ENCODE data around the gene MPPE1.
"Not testable (repeated sequence)": the region's sequence is repeated elsewhere in the genome, so short reads cannot be mapped to it uniquely, and the experiment has no call there.

Gene MPPE1

DNA sequence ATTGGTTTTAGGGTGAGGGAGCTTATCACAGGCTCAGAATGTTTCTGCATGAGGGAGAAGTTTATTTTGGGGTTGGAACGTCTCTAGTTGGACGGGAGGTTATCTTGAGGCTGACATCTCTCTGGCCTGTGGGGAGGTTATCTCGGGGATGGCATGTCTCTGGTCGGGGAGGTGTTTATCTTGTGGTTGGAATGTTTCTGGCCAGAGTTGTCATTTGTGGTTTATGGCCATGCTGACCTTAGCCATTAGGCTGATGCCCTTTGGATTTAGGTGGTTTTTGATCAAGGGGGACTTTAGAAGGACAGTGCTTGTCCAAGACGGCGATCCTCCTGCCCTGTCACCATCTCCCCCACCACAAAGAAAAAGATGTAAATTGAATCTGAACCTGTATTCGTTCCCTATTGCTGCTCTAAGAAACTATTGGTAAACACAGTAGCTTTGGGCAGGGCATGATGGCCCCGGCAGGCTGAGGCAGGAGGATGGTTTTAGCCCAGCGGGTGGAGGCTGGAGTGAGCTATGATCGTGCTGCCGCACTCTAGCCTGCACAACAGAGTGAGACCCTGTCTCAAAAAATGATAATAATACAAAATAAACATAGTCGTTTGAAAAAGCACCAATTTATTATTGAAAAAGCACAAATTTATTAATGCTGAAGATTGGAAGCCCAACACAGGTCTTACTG, 17.8 kb upstream of the MPPE1 start:
- no peak for DNase-seq (ENCODE audit: low read depth in 3 of 3, low spot score in 1 of 3)

GRCh38 chr18:11923450-11923849, 15.3 kb upstream of the MPPE1 start:
- no peak for DNase-seq (ENCODE audit: low read depth in 3 of 3, low spot score in 1 of 3)

DNA sequence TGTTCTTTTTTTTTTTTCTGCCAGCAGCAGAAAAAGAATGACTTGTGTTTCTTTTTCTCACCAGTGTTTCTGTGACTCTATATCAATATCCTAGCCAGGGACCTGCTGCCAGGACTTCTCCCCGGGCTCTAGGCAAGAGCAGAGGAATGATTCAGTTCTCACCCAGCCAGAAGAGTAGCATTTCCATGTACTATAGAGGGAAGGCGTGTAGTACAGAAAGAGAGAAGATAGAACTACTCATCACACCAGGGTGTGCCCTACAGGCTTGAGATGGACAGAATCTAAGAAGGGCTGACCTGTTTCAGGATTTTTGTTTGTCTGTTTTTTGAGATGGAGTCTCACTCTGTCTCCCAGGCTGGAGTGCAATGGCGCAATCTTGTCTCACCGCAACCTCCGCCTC, 11.4 kb upstream of the MPPE1 start:
- DNase-seq (ENCODE audit: low read depth in 3 of 3, low spot score in 1 of 3), result not testable (repeated sequence)

DNA sequence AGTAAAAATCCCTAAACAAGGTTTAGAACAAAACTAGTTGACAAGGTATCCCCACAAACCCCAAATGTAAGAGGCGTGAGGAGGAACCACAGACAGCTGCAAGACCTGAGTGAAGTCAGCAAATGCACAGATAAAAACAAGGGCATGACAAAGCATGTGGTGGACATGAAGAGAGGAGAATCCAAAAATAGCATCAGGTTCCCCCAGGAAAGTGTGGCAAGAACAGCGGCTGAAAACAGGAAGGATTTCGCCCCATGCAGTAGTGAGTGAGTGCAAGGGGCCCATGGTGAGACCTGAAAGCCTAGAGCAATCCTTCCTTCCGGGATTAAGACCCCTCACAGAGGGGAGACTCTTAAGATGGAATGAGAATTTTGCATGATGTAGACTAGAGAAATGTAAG, 8.8 kb upstream of the MPPE1 start:
- not testable (repeated sequence) for DNase-seq (ENCODE audit: low read depth in 3 of 3, low spot score in 1 of 3)

- DNase-seq (ENCODE audit: low read depth in 3 of 3, low spot score in 1 of 3), result no peak
Observed at GRCh38 chr18:11909591-11910026, 1.5 kb upstream of the MPPE1 start.

- no peak for DNase-seq (ENCODE audit: low read depth in 3 of 3, low spot score in 1 of 3)
Observed at GRCh38 chr18:11909061-11909455, 941 bp upstream of the MPPE1 start.

- no peak for DNase-seq (ENCODE audit: low read depth in 3 of 3, low spot score in 1 of 3)
Observed at GRCh38 chr18:11906926-11907874, 917 bp downstream of the MPPE1 start.

DNA sequence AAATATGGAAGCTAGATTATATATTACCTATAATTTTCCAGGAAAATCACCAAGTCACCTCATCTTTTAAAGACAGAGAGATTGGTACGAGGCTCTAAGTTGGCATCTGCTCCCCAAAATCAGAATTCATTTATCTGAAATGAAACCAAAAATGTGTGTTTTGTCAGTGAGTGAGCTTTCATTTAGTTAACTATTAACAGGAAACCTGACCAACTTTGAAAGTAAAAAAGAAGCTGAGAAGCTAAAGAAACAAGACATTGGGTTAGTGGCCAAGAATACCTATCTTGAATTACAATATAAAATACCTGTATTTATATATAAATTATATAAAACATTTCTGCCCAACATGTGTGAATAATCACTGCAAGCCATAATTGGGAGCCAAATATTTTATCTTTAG, 1.9 kb downstream of the MPPE1 start:
- no peak for DNase-seq (ENCODE audit: low read depth in 3 of 3, low spot score in 1 of 3)

GRCh38 chr18:11905613-11906012, 2.5 kb downstream of the MPPE1 start:
- DNase-seq (ENCODE audit: low read depth in 3 of 3, low spot score in 1 of 3), result no peak

- no peak for DNase-seq (ENCODE audit: low read depth in 3 of 3, low spot score in 1 of 3)
Observed at GRCh38 chr18:11902522-11903292, 5.4 kb downstream of the MPPE1 start.

- DNase-seq (ENCODE audit: low read depth in 3 of 3, low spot score in 1 of 3), result no peak
Observed at GRCh38 chr18:11901826-11902438, 6.2 kb downstream of the MPPE1 start.

GRCh38 chr18:11899063-11899462, 9.1 kb downstream of the MPPE1 start:
- DNase-seq (ENCODE audit: low read depth in 3 of 3, low spot score in 1 of 3), result no peak

DNA sequence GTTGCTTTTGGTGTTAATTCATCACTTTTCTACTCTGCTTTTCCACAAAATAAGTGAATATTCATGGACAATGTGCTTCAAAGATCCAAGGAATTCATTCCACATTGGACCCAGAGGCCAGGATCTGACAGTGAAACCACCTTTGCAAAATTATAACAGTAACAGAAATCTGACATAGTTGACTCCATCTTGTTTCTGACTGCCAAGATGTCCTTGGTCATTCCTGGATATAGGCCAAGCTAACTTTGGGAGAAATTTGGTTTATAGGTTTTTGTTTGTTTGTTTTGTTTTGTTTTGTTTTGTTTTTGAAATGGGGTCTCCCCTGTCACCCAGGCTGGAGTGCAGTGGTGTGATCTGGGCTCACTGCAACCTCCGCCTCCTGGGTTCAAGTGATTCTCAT, 10.3 kb downstream of the MPPE1 start:
- no peak for DNase-seq (ENCODE audit: low read depth in 3 of 3, low spot score in 1 of 3)

DNA sequence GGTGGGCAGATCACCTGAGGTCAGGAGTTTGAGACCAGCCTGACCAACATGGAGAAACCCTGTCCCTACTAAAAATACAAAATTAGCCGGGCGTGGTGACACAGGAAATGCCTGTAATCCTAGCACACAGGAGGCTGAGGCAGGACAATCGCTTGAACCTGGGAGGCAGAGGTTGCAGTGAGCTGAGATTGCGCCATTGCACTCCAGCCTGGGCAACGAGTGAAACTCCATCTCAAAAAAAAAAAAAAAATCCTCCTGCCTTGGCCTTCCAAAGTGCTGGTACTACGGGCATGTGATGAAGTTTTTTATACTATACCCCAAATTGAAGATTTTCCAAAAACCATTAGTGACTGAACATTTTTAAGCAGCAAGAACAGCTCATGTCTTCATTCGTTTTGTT, 15.7 kb downstream of the MPPE1 start:
- not testable (repeated sequence) for DNase-seq (ENCODE audit: low read depth in 3 of 3, low spot score in 1 of 3)

GRCh38 chr18:11891737-11892136, 16.4 kb downstream of the MPPE1 start:
- DNase-seq (ENCODE audit: low read depth in 3 of 3, low spot score in 1 of 3), result no peak

DNA sequence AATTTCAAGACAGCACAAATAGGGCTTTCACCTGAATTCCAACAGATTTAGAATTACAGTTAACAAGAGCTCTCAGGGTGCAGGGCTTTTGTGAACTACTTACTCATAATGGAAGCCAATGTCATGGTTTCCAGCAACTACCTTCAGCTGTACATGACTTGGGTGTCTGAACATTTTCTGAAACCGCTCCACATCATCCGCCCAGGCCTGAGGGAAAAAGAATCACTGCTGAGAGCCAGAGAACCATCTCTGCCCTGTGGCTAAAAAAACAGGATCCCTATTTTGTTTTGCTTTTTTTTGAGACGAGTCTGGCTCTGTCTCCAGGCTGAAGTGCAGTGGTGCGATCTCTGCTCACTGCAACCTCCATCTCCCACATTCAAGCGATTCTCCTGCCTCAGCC, 18.8 kb downstream of the MPPE1 start:
- no peak for DNase-seq (ENCODE audit: low read depth in 3 of 3, low spot score in 1 of 3)

- no peak for DNase-seq (ENCODE audit: low read depth in 3 of 3, low spot score in 1 of 3)
Observed at GRCh38 chr18:11888726-11889125, 19.4 kb downstream of the MPPE1 start.

GRCh38 chr18:11887328-11888128, 20.6 kb downstream of the MPPE1 start:
- no peak for DNase-seq (ENCODE audit: low read depth in 3 of 3, low spot score in 1 of 3)

- DNase-seq (ENCODE audit: low read depth in 3 of 3, low spot score in 1 of 3), result no peak
Observed at GRCh38 chr18:11886577-11887110, 21.5 kb downstream of the MPPE1 start.

Measured in stimulated activated CD4-positive, alpha-beta T cell treated with anti-CD3 and anti-CD28 coated beads, TNF-alpha, amount 100 ng/mL, for 1 hour (primary cell).